Endothelial cell of umbilical vein (primary cell): ENCODE data around the gene CTR9. TPM values are rescaled to one million over a fixed set of nuclear protein-coding genes. Genes with fewer than 3 reads are reported as not detected.

ENCODE experiments used
- BruUV-seq: library from RNA; stranded (reverse); fragments of 400-500 nt; replicated peaks from 2 replicates; lab custom pipeline; 2021; lab: Mats Ljungman, UMichigan
- CTCF ChIA-PET: fragments of 300-600, 350-600 bp; sonication (Branson Sonifier 250); formaldehyde crosslinking; loops from one replicate; lab custom pipeline; 2021; ENCODE audit warnings: antibody characterized with exemption, inconsistent platforms; lab: Charles Lee
- POLR2A ChIA-PET: fragments of 300-600, 350-600 bp; sonication (Branson Sonifier 250); formaldehyde crosslinking; loops from one replicate; lab custom pipeline; 2021; ENCODE audit warnings: antibody characterized with exemption, inconsistent platforms; lab: Charles Lee
- DNase-seq: peaks from one replicate; pipeline ENCODE4 v3.0.0-alpha.2; 2011; ENCODE audit warnings: low read depth, low spot score
- FAIRE-seq: peaks from 2 replicates; lab custom pipeline; 2011; peaks lifted over from hg19 to GRCh38; lab: Jason Lieb, UNC
- H2AFZ ChIP-seq: 2 replicates; pipeline ENCODE4 v1.6.0; 2012; ENCODE audit warnings: low read depth, low read length, control low read depth, inconsistent platforms
- H3K27ac ChIP-seq: 2 replicates; pipeline ENCODE4 v1.5.1; 2011; ENCODE audit warnings: low read depth, mild to moderate bottlenecking, control low read depth, low read length, moderate library complexity; ENCODE audit not compliant: insufficient read depth
- H3K27me3 ChIP-seq, 2 experiments: 2 replicates each; pipeline versions ENCODE4 v1.6.0 to v1.6.1; 2011; ENCODE audit warnings: low read length in 2 of 2, mixed read lengths in 1 of 2; ENCODE audit not compliant: control insufficient read depth in 2 of 2, insufficient read depth in 2 of 2
- H3K36me3 ChIP-seq, 2 experiments: 2 replicates in 1 of 2; 3 replicates in 1 of 2; pipeline ENCODE4 v1.5.1; 2011; ENCODE audit warnings: low read length in 2 of 2, mild to moderate bottlenecking in 1 of 2, moderate library complexity in 1 of 2; ENCODE audit not compliant: control insufficient read depth in 2 of 2, insufficient read depth in 2 of 2; ENCODE audit errors: extremely low read depth in 1 of 2
- H3K4me1 ChIP-seq: 3 replicates; pipeline ENCODE4 v1.5.1; 2011; ENCODE audit warnings: mild to moderate bottlenecking, low read length; ENCODE audit not compliant: control insufficient read depth, insufficient read depth; ENCODE audit errors: extremely low read depth
- H3K4me2 ChIP-seq: 2 replicates; pipeline ENCODE4 v1.6.1; 2011; ENCODE audit warnings: low read length, control low read depth, mixed read lengths; ENCODE audit not compliant: insufficient read depth
- H3K4me3 ChIP-seq, 3 experiments: fragments of 200-600 bp in 1 of 3; sonication (generic), shearing (Covaris generic) in 1 of 3; replicated peaks in 1 of 3; 2 replicates each; pipeline ENCODE4 v1.5.1; 2011 to 2016; ENCODE audit warnings: control low read depth in 3 of 3, low read length in 3 of 3, mild to moderate bottlenecking in 2 of 3, inconsistent platforms in 1 of 3, low read depth in 1 of 3, moderate library complexity in 1 of 3; ENCODE audit not compliant: insufficient read depth in 1 of 3
- H3K79me2 ChIP-seq: 2 replicates; pipeline ENCODE4 v1.6.0; 2012; ENCODE audit warnings: low read length, inconsistent platforms; ENCODE audit not compliant: control insufficient read depth, insufficient read depth
- H3K9ac ChIP-seq: replicated peaks from 2 replicates; pipeline ENCODE3; 2011; ENCODE audit warnings: low read length, control low read depth; ENCODE audit not compliant: insufficient read depth; ENCODE audit errors: extremely low read depth
- H3K9me1 ChIP-seq: replicated peaks from 3 replicates; pipeline ENCODE4 v1.6.0; 2011; ENCODE audit warnings: mild to moderate bottlenecking, low read length; ENCODE audit not compliant: control insufficient read depth, insufficient read depth; ENCODE audit errors: extremely low read depth
- H3K9me3 ChIP-seq: replicated peaks from 2 replicates; pipeline ENCODE4 v1.5.1; 2012; ENCODE audit warnings: low read length, inconsistent platforms; ENCODE audit not compliant: control insufficient read depth, insufficient read depth
- H4K20me1 ChIP-seq: replicated peaks from 2 replicates; pipeline ENCODE3; 2011; ENCODE audit warnings: mild to moderate bottlenecking, low read length; ENCODE audit not compliant: control insufficient read depth, insufficient read depth; ENCODE audit errors: extremely low read depth
- EZH2 ChIP-seq: IDR thresholded peaks from 2 replicates; pipeline ENCODE4 v1.6.1; 2012; ENCODE audit warnings: borderline replicate concordance, low read depth, mild to moderate bottlenecking, moderate library complexity, low read length, inconsistent platforms; ENCODE audit not compliant: severe bottlenecking
- FOS ChIP-seq: IDR thresholded peaks from 2 replicates; pipeline ENCODE4 v1.6.1; 2011; ENCODE audit warnings: mild to moderate bottlenecking, low read length, moderate library complexity, borderline replicate concordance; ENCODE audit not compliant: insufficient read depth
- GATA2 ChIP-seq: IDR thresholded peaks from 2 replicates; pipeline ENCODE4 v1.7.0; 2011; ENCODE audit warnings: low read depth, mild to moderate bottlenecking, moderate library complexity, mixed read lengths, low read length; ENCODE audit not compliant: insufficient read length, insufficient read depth
- JUN ChIP-seq: IDR thresholded peaks from 2 replicates; pipeline ENCODE4 v1.6.1; 2011; ENCODE audit warnings: borderline replicate concordance, low read depth; ENCODE audit not compliant: insufficient read length, insufficient read depth
- MYC ChIP-seq: IDR thresholded peaks from one replicate; pipeline ENCODE4 v1.6.1; 2011; ENCODE audit warnings: mild to moderate bottlenecking, low read depth, low read length
- POLR2A ChIP-seq: IDR thresholded peaks from 2 replicates; pipeline ENCODE4 v1.6.1; 2012; ENCODE audit warnings: low read depth, mild to moderate bottlenecking, control low read depth, low read length
- POLR2AphosphoS5 ChIP-seq: IDR thresholded peaks from 2 replicates; pipeline ENCODE4 v1.6.1; 2012; ENCODE audit warnings: low read depth, mild to moderate bottlenecking, control low read depth, low read length, moderate library complexity; ENCODE audit not compliant: insufficient read depth
- dilution Hi-C: fragments of 300-500 bp; cut with MboI; formaldehyde crosslinking; loops from one replicate; pipeline ENCODE4 v1.15.0; 2019; ENCODE audit warnings: low sequenced_read_pairs; ENCODE audit not compliant: extremely low pct_ligation_motif_present
- intact Hi-C: fragments of 100-400 bp; cut with micrococcal nuclease; formaldehyde crosslinking; loops from one replicate; pipeline ENCODE4 v1.10.0; 2022
- polyA plus RNA-seq, 4 experiments: library from polyadenylated mRNA; depleted of rRNA in 3 of 4; stranded (reverse) in 3 of 4; unstranded in 1 of 4; fragments of >200 nt; gene quantifications; 2 replicates each; pipeline versions ENCODE4 v1.2.1 to v1.2.3, GENCODE V29; 2011 to 2012; ENCODE audit warnings: missing spikeins in 1 of 4
- total RNA-seq: library from RNA; stranded (reverse); gene quantifications from 2 replicates; pipeline ENCODE4 v1.2.3, GENCODE V29; 2021
- TF ChIP-seq, protein P1 (sequence below), 2 donors: IDR thresholded peaks; 1 replicate in 1 of 2; 2 replicates in 1 of 2; pipeline ENCODE4 v1.5.1; 2011; ENCODE audit warnings: low read length in 2 of 2, mild to moderate bottlenecking in 2 of 2, moderate library complexity in 2 of 2, control low read depth in 1 of 2, inconsistent platforms in 1 of 2, low read depth in 1 of 2; ENCODE audit not compliant: insufficient read depth in 1 of 2; ENCODE audit errors: extremely low read depth in 1 of 2
- TF ChIP-seq, protein P2 (sequence below): IDR thresholded peaks from 2 replicates; pipeline ENCODE4 v1.6.1; 2011; ENCODE audit not compliant: insufficient read depth, insufficient read length

CTR9 gene
- total and polyA plus RNA-seq, 2 donors (not counting 3 experiments of a cell fraction or from before 2014, with no cell fraction given) = 7.5 to 33.2 TPM

DNA sequence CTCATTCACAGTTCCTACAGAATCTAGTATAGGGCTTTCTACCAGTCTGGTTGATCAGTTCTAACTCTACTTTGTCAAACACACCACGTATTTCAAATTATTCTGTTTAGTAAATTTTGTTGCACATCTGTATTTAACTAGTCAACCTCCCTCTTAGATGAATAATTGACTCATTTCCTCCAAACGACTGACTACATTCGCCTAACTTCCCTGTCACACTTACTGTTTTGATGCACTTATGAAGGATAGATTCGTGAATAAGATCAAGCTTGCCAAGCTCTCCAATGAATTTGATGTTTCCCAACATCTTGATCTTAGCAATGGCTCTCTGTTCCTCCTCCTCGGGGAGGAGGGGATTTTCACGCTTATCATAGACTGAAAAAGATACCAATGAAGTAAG, 52.6 kb downstream of the CTR9 start:
- Histone ChIP-seq H3K4me2 (no peak overlapping the region), H3K79me2 (peaks cover 66% of the 10 kb centered on the region), H3K36me3 (peaks cover 64 to 79% of the 10 kb centered on the region in 2 experiments), H3K9me1 (no peaks in the 10 kb centered on the region), H3K4me3 (no peak overlapping the region), H3K9me3 (no peaks in the 10 kb centered on the region), H3K4me1 (peaks cover 39% of the 10 kb centered on the region), H2AFZ (no peak overlapping the region), H3K9ac (no peak overlapping the region), H4K20me1 (peaks cover 30% of the 10 kb centered on the region), H3K27ac (no peak overlapping the region), H3K27me3 (no peaks in the 10 kb centered on the region)
- intact Hi-C loops (no loop called here), dilution Hi-C loops (no loop called here)
- FAIRE-seq (no peak), DNase-seq (no peak)
- no peak for TF ChIP-seq GATA2
- peak; percentile 5 for TF ChIP-seq FOS
- CTCF ChIA-PET = interaction anchor here (1.1 to 4.2 kb wide), 5 partner anchors 11 to 224 kb away, joined by 3 to 17 read pairs (median 4); no protein-coding TSS in a partner anchor
- BruUV-seq = no TSS peak
- POLR2A ChIA-PET = interaction anchor here (2.0 kb wide), 1 partner anchor 8 kb away, joined by 7 read pairs; no protein-coding TSS in a partner anchor

DNA sequence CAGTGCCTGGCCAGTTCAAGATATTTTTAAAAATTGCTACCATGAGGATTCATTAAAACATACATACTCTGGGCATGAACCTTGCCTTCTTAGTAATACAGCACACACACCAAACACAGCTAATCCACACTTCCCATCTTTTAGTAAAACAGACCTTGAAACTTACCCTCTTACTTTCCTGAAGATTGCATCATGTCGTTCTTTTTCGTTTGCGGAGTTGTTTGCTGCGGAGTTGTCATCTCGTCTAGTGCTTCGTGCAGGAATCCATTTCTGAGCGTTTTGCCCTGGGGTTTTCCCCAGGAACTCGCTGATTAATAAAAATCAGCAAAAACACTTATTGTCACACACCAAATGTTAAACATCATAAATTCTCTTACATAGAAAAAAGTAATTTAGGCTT, 54.7 kb downstream of the CTR9 start:
- H3K79me2 ChIP-seq = peaks cover 66% of the 10 kb centered on the region
- no peaks in the 10 kb centered on the region for H3K27me3 ChIP-seq
- no TSS peak for BruUV-seq
- TF ChIP-seq POLR2A = no peak
- no peak for TF ChIP-seq GATA2
- TF ChIP-seq MYC = no peak
- TF ChIP-seq FOS = no peak
- TF ChIP-seq, protein P1, sequence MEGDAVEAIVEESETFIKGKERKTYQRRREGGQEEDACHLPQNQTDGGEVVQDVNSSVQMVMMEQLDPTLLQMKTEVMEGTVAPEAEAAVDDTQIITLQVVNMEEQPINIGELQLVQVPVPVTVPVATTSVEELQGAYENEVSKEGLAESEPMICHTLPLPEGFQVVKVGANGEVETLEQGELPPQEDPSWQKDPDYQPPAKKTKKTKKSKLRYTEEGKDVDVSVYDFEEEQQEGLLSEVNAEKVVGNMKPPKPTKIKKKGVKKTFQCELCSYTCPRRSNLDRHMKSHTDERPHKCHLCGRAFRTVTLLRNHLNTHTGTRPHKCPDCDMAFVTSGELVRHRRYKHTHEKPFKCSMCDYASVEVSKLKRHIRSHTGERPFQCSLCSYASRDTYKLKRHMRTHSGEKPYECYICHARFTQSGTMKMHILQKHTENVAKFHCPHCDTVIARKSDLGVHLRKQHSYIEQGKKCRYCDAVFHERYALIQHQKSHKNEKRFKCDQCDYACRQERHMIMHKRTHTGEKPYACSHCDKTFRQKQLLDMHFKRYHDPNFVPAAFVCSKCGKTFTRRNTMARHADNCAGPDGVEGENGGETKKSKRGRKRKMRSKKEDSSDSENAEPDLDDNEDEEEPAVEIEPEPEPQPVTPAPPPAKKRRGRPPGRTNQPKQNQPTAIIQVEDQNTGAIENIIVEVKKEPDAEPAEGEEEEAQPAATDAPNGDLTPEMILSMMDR (IDR thresholded peaks at IDR 0.05; ENCODE audit: extremely low read depth in 1 of 2, insufficient read depth in 1 of 2, low read depth in 1 of 2, low read length in 2 of 2) = no peak
- TF ChIP-seq, protein P2, sequence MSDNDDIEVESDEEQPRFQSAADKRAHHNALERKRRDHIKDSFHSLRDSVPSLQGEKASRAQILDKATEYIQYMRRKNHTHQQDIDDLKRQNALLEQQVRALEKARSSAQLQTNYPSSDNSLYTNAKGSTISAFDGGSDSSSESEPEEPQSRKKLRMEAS = no peak
- TF ChIP-seq JUN = no peak
- no peak for TF ChIP-seq EZH2
- TF ChIP-seq POLR2AphosphoS5 = no peak
- no peak overlapping the region for H3K27ac ChIP-seq
- peak overlapping the region in 1 of 3 experiments; percentile 20 for H3K4me3 ChIP-seq
- DNase-seq = no peak
- POLR2A ChIA-PET = interaction anchor here (1.3 kb wide), 1 partner anchor 10 kb away, joined by 3 read pairs; no protein-coding TSS in a partner anchor
- dilution Hi-C loops (no loop called here), intact Hi-C loops (loop anchor here (5.0 kb wide), 1 partner anchor 1172 kb away; no protein-coding TSS in a partner anchor)
- peaks cover 47% of the 10 kb centered on the region for H3K4me1 ChIP-seq
- CTCF ChIA-PET = interaction anchor here (1.0 to 4.2 kb wide), 3 partner anchors 10 to 13 kb away, joined by 3 to 17 read pairs (median 4); no protein-coding TSS in a partner anchor
- H4K20me1 ChIP-seq = peaks cover 30% of the 10 kb centered on the region
- peaks cover 44 to 59% of the 10 kb centered on the region in 2 experiments for H3K36me3 ChIP-seq
- peak overlapping the region; percentile 19 for H3K9ac ChIP-seq
- no peaks in the 10 kb centered on the region for H3K9me1 ChIP-seq
- H3K9me3 ChIP-seq = no peaks in the 10 kb centered on the region
- no peak for FAIRE-seq
- no peak overlapping the region for H2AFZ ChIP-seq
- peak overlapping the region; percentile 81 for H3K4me2 ChIP-seq
